IMR-90 (cell line): ENCODE measurements around the gene PPP5C.

Experiments
- BHLHE40 ChIP-seq: fragments of 150-350 bp; IDR thresholded peaks from 2 replicates; pipeline ENCODE4 v1.6.1; 2016; ENCODE audit warnings: mild to moderate bottlenecking, low read depth, low read length
- CEBPB ChIP-seq: IDR thresholded peaks from 2 replicates; pipeline ENCODE4 v1.6.1; 2012; ENCODE audit warnings: low read depth, low read length, improper control_type of control experiment
- CTCF ChIP-seq: conservative IDR thresholded peaks from 2 replicates; pipeline ENCODE4 v1.5.1; 2012; ENCODE audit warnings: mild to moderate bottlenecking, low read depth, low read length, improper control_type of control experiment
- ELK1 ChIP-seq: fragments of 150-350 bp; IDR thresholded peaks from 2 replicates; pipeline ENCODE4 v1.6.1; 2016; ENCODE audit warnings: low read depth, mild to moderate bottlenecking, low read length, moderate library complexity, borderline replicate concordance
- FOS ChIP-seq: fragments of 150-350 bp; IDR thresholded peaks from 2 replicates; pipeline ENCODE4 v1.6.1; 2016; ENCODE audit warnings: low read depth, low read length
- MAZ ChIP-seq: IDR thresholded peaks from 2 replicates; pipeline ENCODE4 v1.6.1; 2012; ENCODE audit warnings: low read depth, mild to moderate bottlenecking, low read length, improper control_type of control experiment, moderate library complexity, borderline replicate concordance
- NFE2L2 ChIP-seq: fragments of 150-350 bp; IDR thresholded peaks from 2 replicates; pipeline ENCODE4 v1.6.1; 2016; ENCODE audit warnings: low read depth, mild to moderate bottlenecking, low read length
- POLR2A ChIP-seq: IDR thresholded peaks from 2 replicates; pipeline ENCODE4 v1.6.1; 2012; ENCODE audit warnings: mild to moderate bottlenecking, low read depth, low read length
- RAD21 ChIP-seq: IDR thresholded peaks from 2 replicates; pipeline ENCODE4 v1.6.1; 2012; ENCODE audit warnings: low read length, improper control_type of control experiment
- RFX5 ChIP-seq: IDR thresholded peaks from 2 replicates; pipeline ENCODE4 v1.8.0; 2012; ENCODE audit warnings: low read depth, mild to moderate bottlenecking, low read length, moderate library complexity
- SMC3 ChIP-seq: fragments of 150-350 bp; IDR thresholded peaks from 2 replicates; pipeline ENCODE4 v1.6.1; 2016; ENCODE audit warnings: low read depth, mild to moderate bottlenecking, antibody characterized with exemption, low read length, moderate library complexity
- USF2 ChIP-seq: fragments of 150-350 bp; IDR thresholded peaks from 2 replicates; pipeline ENCODE4 v1.6.1; 2017; ENCODE audit warnings: mild to moderate bottlenecking, antibody characterized with exemption, low read length, low read depth

GRCh38 chr19:46364359-46364758, 17.5 kb downstream of the PPP5C start:
- TF ChIP-seq USF2 = no peak
- no peak for TF ChIP-seq SMC3
- no peak for TF ChIP-seq POLR2A
- TF ChIP-seq CTCF = no peak
- no peak for TF ChIP-seq BHLHE40
- no peak for TF ChIP-seq ELK1
- no peak for TF ChIP-seq RFX5
- no peak for TF ChIP-seq FOS
- no peak for TF ChIP-seq RAD21
- no peak for TF ChIP-seq MAZ
- TF ChIP-seq CEBPB = no peak
- TF ChIP-seq NFE2L2 = no peak
